Prostate gland (tissue), 2 donors: ENCODE data around the gene NCBP2L. TPM values are rescaled to one million over a fixed set of nuclear protein-coding genes. Genes with fewer than 3 reads are reported as not detected.
A peak's percentile ranks its signal among the peaks of the same experiment; 100 is the strongest.

Source experiments
- DNase-seq: peaks from one replicate; pipeline ENCODE4 v3.0.0-alpha.2; 2019; ENCODE audit warnings: low spot score
- H3K27ac ChIP-seq, 2 donors: fragments of 200-600 bp; sonication (generic); 2 replicates each; pipeline ENCODE4 v1.5.1; 2017 to 2019
- H3K27me3 ChIP-seq: fragments of 200-600 bp; sonication (generic); replicated peaks from 2 replicates; pipeline ENCODE4 v1.5.1; 2019; ENCODE audit not compliant: insufficient read depth
- H3K36me3 ChIP-seq, 2 donors: fragments of 200-600 bp; sonication (generic); 1 replicate in 1 of 2; 2 replicates in 1 of 2; pipeline versions ENCODE4 v1.5.1 to v1.8.1; 2017 to 2019
- H3K4me1 ChIP-seq: fragments of 200-600 bp; sonication (generic); replicated peaks from 2 replicates; pipeline ENCODE4 v1.5.1; 2019
- H3K4me3 ChIP-seq, 2 donors: fragments of 200-600 bp; sonication (generic); 2 replicates each; pipeline ENCODE4 v1.5.1; 2017 to 2019
- H3K9me3 ChIP-seq: fragments of 200-600 bp; sonication (generic); 2 replicates; pipeline ENCODE4 v1.5.1; 2017
- POLR2A ChIP-seq: fragments of 450-650 bp; IDR thresholded peaks from one replicate; pipeline ENCODE4 v1.6.1; 2016; ENCODE audit warnings: antibody characterized with exemption, mild to moderate bottlenecking
- POLR2AphosphoS5 ChIP-seq: sonication (generic); formaldehyde crosslinking; IDR thresholded peaks from one replicate; pipeline ENCODE4 v1.6.1; 2017; ENCODE audit warnings: antibody characterized with exemption
- WGBS: methylation state at CpG from one replicate; pipeline ENCODE4 v1.1.5; 2018; 5-methylcytosine and 5-hydroxymethylcytosine counted together
- intact Hi-C: fragments of 100-400 bp; cut with DNase I; formaldehyde crosslinking; loops from one replicate; pipeline ENCODE4 v1.14.2; 2022
- total RNA-seq, 2 donors: library from RNA; depleted of rRNA; stranded (reverse); fragments of >200 nt; gene quantifications; one replicate each; pipeline ENCODE4 v1.1.0, GENCODE V29; 2016
- TF ChIP-seq, protein P1 (sequence below), 4 experiments: fragments of 200-600 bp in 2 of 4; fragments of 450-650 bp in 2 of 4; sonication (generic) in 2 of 4; IDR thresholded peaks; 1 replicate in 3 of 4; 2 replicates in 1 of 4; pipeline ENCODE4 v1.5.1; 2016 to 2019; ENCODE audit warnings: antibody characterized with exemption in 4 of 4, mild to moderate bottlenecking in 2 of 4, moderate library complexity in 2 of 4

NCBP2L gene
- total RNA-seq, 2 donors from 2014 or later = 1.2 TPM; not detected in 1

DNA sequence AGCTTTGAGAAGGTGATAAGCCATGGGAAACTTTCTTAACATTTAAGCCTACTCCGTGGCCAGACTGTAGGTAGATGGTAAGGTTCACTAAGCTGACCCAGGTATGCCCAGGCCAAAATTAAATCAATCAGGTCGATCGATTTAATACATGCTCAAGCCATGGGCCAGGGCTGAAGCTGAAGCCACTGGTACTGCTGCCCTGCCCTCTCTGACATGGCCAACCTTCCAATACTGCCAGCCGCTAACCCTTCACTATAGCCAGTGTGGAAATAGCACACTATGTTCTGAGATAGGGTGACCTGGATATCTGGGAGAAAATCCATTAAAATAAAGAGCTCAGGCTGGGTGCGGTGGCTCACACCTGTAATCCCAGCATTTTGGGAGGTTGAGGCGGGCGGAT, 33.5 kb upstream of the NCBP2L start:
- no peaks in the 10 kb centered on the region for H3K36me3 ChIP-seq
- H3K27me3 ChIP-seq = no peaks in the 10 kb centered on the region
- 96% methylated on average over 7 of the region's 7 CpGs for WGBS
- H3K9me3 ChIP-seq = no peaks in the 10 kb centered on the region
- TF ChIP-seq POLR2AphosphoS5 (no peak), POLR2A (no peak)
- TF ChIP-seq, protein P1, sequence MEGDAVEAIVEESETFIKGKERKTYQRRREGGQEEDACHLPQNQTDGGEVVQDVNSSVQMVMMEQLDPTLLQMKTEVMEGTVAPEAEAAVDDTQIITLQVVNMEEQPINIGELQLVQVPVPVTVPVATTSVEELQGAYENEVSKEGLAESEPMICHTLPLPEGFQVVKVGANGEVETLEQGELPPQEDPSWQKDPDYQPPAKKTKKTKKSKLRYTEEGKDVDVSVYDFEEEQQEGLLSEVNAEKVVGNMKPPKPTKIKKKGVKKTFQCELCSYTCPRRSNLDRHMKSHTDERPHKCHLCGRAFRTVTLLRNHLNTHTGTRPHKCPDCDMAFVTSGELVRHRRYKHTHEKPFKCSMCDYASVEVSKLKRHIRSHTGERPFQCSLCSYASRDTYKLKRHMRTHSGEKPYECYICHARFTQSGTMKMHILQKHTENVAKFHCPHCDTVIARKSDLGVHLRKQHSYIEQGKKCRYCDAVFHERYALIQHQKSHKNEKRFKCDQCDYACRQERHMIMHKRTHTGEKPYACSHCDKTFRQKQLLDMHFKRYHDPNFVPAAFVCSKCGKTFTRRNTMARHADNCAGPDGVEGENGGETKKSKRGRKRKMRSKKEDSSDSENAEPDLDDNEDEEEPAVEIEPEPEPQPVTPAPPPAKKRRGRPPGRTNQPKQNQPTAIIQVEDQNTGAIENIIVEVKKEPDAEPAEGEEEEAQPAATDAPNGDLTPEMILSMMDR (IDR thresholded peaks at IDR 0.05) = no peak
- intact Hi-C loops = no loop called here
- H3K4me1 ChIP-seq = no peaks in the 10 kb centered on the region
- peak overlapping the region; percentile 90 to 94 for H3K27ac ChIP-seq
- no peak overlapping the region for H3K4me3 ChIP-seq
- DNase-seq = no peak

DNA sequence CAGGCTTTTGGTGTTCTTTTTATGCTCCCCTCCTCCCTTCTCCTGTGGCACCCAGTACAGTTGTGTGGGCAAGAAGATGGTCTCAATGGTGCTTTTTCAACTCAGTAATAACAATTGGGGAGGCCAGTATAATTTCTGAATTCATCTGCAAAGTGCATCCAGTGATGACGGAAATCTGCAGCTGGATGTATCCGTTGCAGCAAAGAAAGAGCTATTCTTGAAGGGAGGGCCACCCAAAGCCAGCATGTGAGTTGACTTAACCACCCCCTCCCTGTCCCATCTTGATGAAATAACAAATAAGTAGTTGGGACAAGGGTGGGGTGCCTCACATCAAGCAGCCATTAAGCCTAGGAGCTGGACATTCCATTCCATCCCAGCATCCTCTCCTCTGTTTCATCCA, 32.7 kb upstream of the NCBP2L start:
- no peak overlapping the region for H3K27ac ChIP-seq
- no peak overlapping the region for H3K4me3 ChIP-seq
- no peak for DNase-seq
- no peaks in the 10 kb centered on the region for H3K27me3 ChIP-seq
- WGBS = 90% methylated on average over 2 of the region's 2 CpGs
- no peaks in the 10 kb centered on the region for H3K9me3 ChIP-seq
- H3K36me3 ChIP-seq = no peaks in the 10 kb centered on the region
- intact Hi-C loops = no loop called here
- TF ChIP-seq POLR2A = no peak
- no peak for TF ChIP-seq POLR2AphosphoS5
- TF ChIP-seq, protein P1 (IDR thresholded peaks at IDR 0.05) = no peak
- no peaks in the 10 kb centered on the region for H3K4me1 ChIP-seq

DNA sequence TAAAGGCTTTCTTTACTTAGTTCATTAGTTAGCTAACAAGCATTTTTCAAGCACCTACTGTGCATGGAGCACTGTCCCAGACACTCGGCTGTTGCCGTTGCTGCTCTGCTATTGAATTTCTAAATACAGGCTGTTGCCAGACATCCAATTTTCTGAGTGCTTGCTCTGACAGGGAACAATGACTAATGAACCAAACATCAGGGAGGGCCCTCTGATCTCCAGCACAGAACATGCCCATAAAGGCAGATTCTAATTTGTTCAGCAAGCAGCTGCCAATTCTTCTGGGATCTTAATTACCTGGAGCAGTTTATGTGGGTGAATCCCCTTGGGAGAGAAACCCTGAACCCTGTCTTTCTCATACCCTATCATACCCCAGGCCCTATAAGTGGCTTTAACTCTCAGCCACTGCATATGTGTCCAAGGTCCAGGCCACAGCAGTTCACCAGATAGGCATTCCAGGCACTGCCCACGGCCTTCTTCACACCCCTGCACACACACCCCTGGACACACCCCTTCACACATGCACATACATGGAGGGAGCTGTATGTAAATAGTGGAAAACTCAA, 29.9 kb upstream of the NCBP2L start:
- DNase-seq = peak; percentile 51
- peak; percentile 79 for TF ChIP-seq POLR2AphosphoS5
- no peak for TF ChIP-seq POLR2A
- TF ChIP-seq, protein P1 (IDR thresholded peaks at IDR 0.05) = no peak
- Histone ChIP-seq H3K4me3 (no peak overlapping the region), H3K36me3 (no peaks in the 10 kb centered on the region), H3K4me1 (no peaks in the 10 kb centered on the region), H3K27ac (peak overlapping the region; percentile 73 to 75), H3K27me3 (no peaks in the 10 kb centered on the region), H3K9me3 (no peaks in the 10 kb centered on the region)
- intact Hi-C loops = no loop called here
- 18% methylated on average over 3 of the region's 3 CpGs for WGBS

- Histone ChIP-seq H3K4me1 (no peaks in the 10 kb centered on the region), H3K4me3 (no peak overlapping the region), H3K27me3 (no peaks in the 10 kb centered on the region), H3K36me3 (no peaks in the 10 kb centered on the region), H3K9me3 (no peaks in the 10 kb centered on the region), H3K27ac (peak overlapping the region; percentile 73 to 75)
- DNase-seq = no peak
- whole genome bisulfite sequencing = 50% methylated on average over 6 of the region's 6 CpGs
- TF ChIP-seq POLR2A = no peak
- TF ChIP-seq, protein P1 (IDR thresholded peaks at IDR 0.05) = no peak
- TF ChIP-seq POLR2AphosphoS5 = no peak
- intact Hi-C loops = no loop called here
Observed at GRCh38 chrX:107748506-107748905, 29.0 kb upstream of the NCBP2L start.

DNA sequence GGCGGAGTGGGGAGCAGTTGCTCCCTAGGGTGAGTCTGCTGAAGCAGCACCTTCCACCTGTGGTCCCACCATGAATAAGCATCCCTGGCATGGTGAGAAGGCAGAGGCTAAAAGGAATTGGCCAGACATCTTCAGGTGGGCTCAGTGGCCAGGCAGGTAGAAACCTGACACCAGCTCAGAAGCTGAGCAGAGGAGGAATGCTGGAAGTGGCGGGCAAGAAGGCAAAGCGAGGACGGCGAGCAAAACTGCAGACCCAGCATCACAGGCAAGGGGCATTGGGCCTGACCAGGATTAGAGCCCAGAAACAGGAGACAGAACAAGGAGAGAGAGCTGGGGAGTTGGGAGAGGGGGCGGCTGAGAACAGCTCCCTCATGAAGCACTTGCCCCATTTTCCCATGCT, 27.3 kb upstream of the NCBP2L start:
- no peak for TF ChIP-seq POLR2A
- TF ChIP-seq POLR2AphosphoS5 = no peak
- TF ChIP-seq, protein P1 (IDR thresholded peaks at IDR 0.05) = no peak
- Histone ChIP-seq H3K27me3 (no peaks in the 10 kb centered on the region), H3K36me3 (no peaks in the 10 kb centered on the region), H3K9me3 (no peaks in the 10 kb centered on the region), H3K4me1 (no peaks in the 10 kb centered on the region), H3K4me3 (no peak overlapping the region), H3K27ac (peak overlapping the region in 1 of 2 donors; percentile 56)
- intact Hi-C loops = no loop called here
- DNase-seq = no peak
- 92% methylated on average over 6 of the region's 6 CpGs for WGBS
